ENCODE measurements around the gene AHR. TPM values are rescaled to one million over a fixed set of nuclear protein-coding genes. Genes with fewer than 3 reads are reported as not detected.
"Not testable (repeated sequence)": the region's sequence is repeated elsewhere in the genome, so short reads cannot be mapped to it uniquely, and the experiment has no call there.

Gene AHR
- polyA plus RNA-seq, 1 donor (not counting 4 experiments of a cell fraction or from before 2014, with no cell fraction given), result 19.4 TPM

- DNase-seq (ENCODE audit: low read depth, low spot score), result no peak
- Histone ChIP-seq H3K9ac (ENCODE audit: control insufficient read depth, extremely low read depth, insufficient read depth, low read length) (no peak overlapping the region), H2AFZ (ENCODE audit: control insufficient read depth, low read length) (no peak overlapping the region), H3K4me2 (ENCODE audit: control insufficient read depth, extremely low read depth, insufficient read depth, low read depth, low read length) (no peak overlapping the region), H3K27ac (ENCODE audit: control insufficient read depth, insufficient read depth, low read length) (no peak overlapping the region), H3K79me2 (ENCODE audit: control insufficient read depth, insufficient read depth, low read length) (peaks cover 5% of the 10 kb centered on the region), H3K9me3 (ENCODE audit: control insufficient read depth, low read depth, low read length) (no peaks in the 10 kb centered on the region), H3K36me3 (ENCODE audit: control insufficient read depth in 2 of 2, extremely low read depth in 1 of 2, insufficient read depth in 2 of 2, low read length in 2 of 2) (peaks cover 3 to 9% of the 10 kb centered on the region in 2 experiments), H3K9me1 (ENCODE audit: control insufficient read depth, extremely low read depth, insufficient read depth, low read length) (no peaks in the 10 kb centered on the region), H3K4me3 (ENCODE audit: control insufficient read depth in 2 of 3, extremely low read depth in 1 of 3, insufficient read depth in 2 of 3, low read depth in 1 of 3, low read length in 3 of 3) (no peak overlapping the region), H4K20me1 (ENCODE audit: control insufficient read depth, extremely low read depth, insufficient read depth, low read length) (no peaks in the 10 kb centered on the region), H3K4me1 (ENCODE audit: control insufficient read depth, extremely low read depth, insufficient read depth, low read length) (no peaks in the 10 kb centered on the region), H3K27me3 (ENCODE audit: control insufficient read depth, extremely low read depth, insufficient read depth, low read length) (no peaks in the 10 kb centered on the region)
- no peak for FAIRE-seq
- no peak for TF ChIP-seq CTCF (optimal IDR thresholded peaks at IDR 0.05 in 1 of 3, IDR thresholded peaks at IDR 0.05 in 1 of 3, conservative IDR thresholded peaks at IDR 0.05 in 1 of 3; ENCODE audit: extremely low read depth in 1 of 3, insufficient read depth in 2 of 3, low read length in 3 of 3)
- TF ChIP-seq EZH2 (IDR thresholded peaks at IDR 0.05; ENCODE audit: low read length), result no peak
- dilution Hi-C loops (cut with MboI; ENCODE audit: extremely low pct_ligation_motif_present, low sequenced_read_pairs), result no loop called here
Observed at GRCh38 chr7:17342756-17343155, 44.3 kb downstream of the AHR start.

GRCh38 chr7:17347401-17347800 is 48.9 kb downstream of the AHR start:
- TF ChIP-seq EZH2 (IDR thresholded peaks at IDR 0.05; ENCODE audit: low read length) (no peak), CTCF (optimal IDR thresholded peaks at IDR 0.05 in 1 of 3, IDR thresholded peaks at IDR 0.05 in 1 of 3, conservative IDR thresholded peaks at IDR 0.05 in 1 of 3; ENCODE audit: extremely low read depth in 1 of 3, insufficient read depth in 2 of 3, low read length in 3 of 3) (no peak)

GRCh38 chr7:17348932-17349331 is 50.5 kb downstream of the AHR start:
- H3K36me3 ChIP-seq (ENCODE audit: control insufficient read depth in 2 of 2, extremely low read depth in 1 of 2, insufficient read depth in 2 of 2, low read length in 2 of 2); H2AFZ ChIP-seq (ENCODE audit: control insufficient read depth, low read length); dilution Hi-C loops (cut with MboI; ENCODE audit: extremely low pct_ligation_motif_present, low sequenced_read_pairs); H3K4me1 ChIP-seq (ENCODE audit: control insufficient read depth, extremely low read depth, insufficient read depth, low read length); H3K9me1 ChIP-seq (ENCODE audit: control insufficient read depth, extremely low read depth, insufficient read depth, low read length); H3K4me3 ChIP-seq (ENCODE audit: control insufficient read depth in 2 of 3, extremely low read depth in 1 of 3, insufficient read depth in 2 of 3, low read depth in 1 of 3, low read length in 3 of 3); DNase-seq (ENCODE audit: low read depth, low spot score); H3K27me3 ChIP-seq (ENCODE audit: control insufficient read depth, extremely low read depth, insufficient read depth, low read length); H3K27ac ChIP-seq (ENCODE audit: control insufficient read depth, insufficient read depth, low read length); H3K9me3 ChIP-seq (ENCODE audit: control insufficient read depth, low read depth, low read length); H3K79me2 ChIP-seq (ENCODE audit: control insufficient read depth, insufficient read depth, low read length); H3K9ac ChIP-seq (ENCODE audit: control insufficient read depth, extremely low read depth, insufficient read depth, low read length); H4K20me1 ChIP-seq (ENCODE audit: control insufficient read depth, extremely low read depth, insufficient read depth, low read length); FAIRE-seq; H3K4me2 ChIP-seq (ENCODE audit: control insufficient read depth, extremely low read depth, insufficient read depth, low read depth, low read length): not testable (repeated sequence)

More at GRCh38 chr7:17347401-17347800, 48.9 kb downstream of the AHR start:
- no peaks in the 10 kb centered on the region for H3K9me1 ChIP-seq (ENCODE audit: control insufficient read depth, extremely low read depth, insufficient read depth, low read length)
- no peaks in the 10 kb centered on the region for H3K4me1 ChIP-seq (ENCODE audit: control insufficient read depth, extremely low read depth, insufficient read depth, low read length)
- H3K4me2 ChIP-seq (ENCODE audit: control insufficient read depth, extremely low read depth, insufficient read depth, low read depth, low read length), result no peak overlapping the region
- no peak for DNase-seq (ENCODE audit: low read depth, low spot score)
- H4K20me1 ChIP-seq (ENCODE audit: control insufficient read depth, extremely low read depth, insufficient read depth, low read length), result no peaks in the 10 kb centered on the region
- no peaks in the 10 kb centered on the region for H3K9me3 ChIP-seq (ENCODE audit: control insufficient read depth, low read depth, low read length)
- peaks cover 0 to 5% of the 10 kb centered on the region in 2 experiments for H3K36me3 ChIP-seq (ENCODE audit: control insufficient read depth in 2 of 2, extremely low read depth in 1 of 2, insufficient read depth in 2 of 2, low read length in 2 of 2)
- H3K27ac ChIP-seq (ENCODE audit: control insufficient read depth, insufficient read depth, low read length), result no peak overlapping the region
- dilution Hi-C loops (cut with MboI; ENCODE audit: extremely low pct_ligation_motif_present, low sequenced_read_pairs), result no loop called here
- no peak overlapping the region for H3K4me3 ChIP-seq (ENCODE audit: control insufficient read depth in 2 of 3, extremely low read depth in 1 of 3, insufficient read depth in 2 of 3, low read depth in 1 of 3, low read length in 3 of 3)
- H3K27me3 ChIP-seq (ENCODE audit: control insufficient read depth, extremely low read depth, insufficient read depth, low read length), result no peaks in the 10 kb centered on the region
- no peak overlapping the region for H3K9ac ChIP-seq (ENCODE audit: control insufficient read depth, extremely low read depth, insufficient read depth, low read length)
- no peak overlapping the region for H2AFZ ChIP-seq (ENCODE audit: control insufficient read depth, low read length)
- no peaks in the 10 kb centered on the region for H3K79me2 ChIP-seq (ENCODE audit: control insufficient read depth, insufficient read depth, low read length)
- no peak for FAIRE-seq

GRCh38 chr7:17350321-17350720 is 51.9 kb downstream of the AHR start:
- H3K9me1 ChIP-seq (ENCODE audit: control insufficient read depth, extremely low read depth, insufficient read depth, low read length); dilution Hi-C loops (cut with MboI; ENCODE audit: extremely low pct_ligation_motif_present, low sequenced_read_pairs); H2AFZ ChIP-seq (ENCODE audit: control insufficient read depth, low read length): not testable (repeated sequence)

More at GRCh38 chr7:17350321-17350720, 51.9 kb downstream of the AHR start:
- not testable (repeated sequence) for H3K4me2 ChIP-seq (ENCODE audit: control insufficient read depth, extremely low read depth, insufficient read depth, low read depth, low read length); DNase-seq (ENCODE audit: low read depth, low spot score); H3K36me3 ChIP-seq (ENCODE audit: control insufficient read depth in 2 of 2, extremely low read depth in 1 of 2, insufficient read depth in 2 of 2, low read length in 2 of 2); H3K4me3 ChIP-seq (ENCODE audit: control insufficient read depth in 2 of 3, extremely low read depth in 1 of 3, insufficient read depth in 2 of 3, low read depth in 1 of 3, low read length in 3 of 3); H3K27ac ChIP-seq (ENCODE audit: control insufficient read depth, insufficient read depth, low read length); H3K9me3 ChIP-seq (ENCODE audit: control insufficient read depth, low read depth, low read length); H3K4me1 ChIP-seq (ENCODE audit: control insufficient read depth, extremely low read depth, insufficient read depth, low read length); FAIRE-seq; H3K27me3 ChIP-seq (ENCODE audit: control insufficient read depth, extremely low read depth, insufficient read depth, low read length); H4K20me1 ChIP-seq (ENCODE audit: control insufficient read depth, extremely low read depth, insufficient read depth, low read length); H3K9ac ChIP-seq (ENCODE audit: control insufficient read depth, extremely low read depth, insufficient read depth, low read length); H3K79me2 ChIP-seq (ENCODE audit: control insufficient read depth, insufficient read depth, low read length)
